Astrocyte (in vitro differentiated cells and primary cell): Measurements from ENCODE around the gene MARK2.

ENCODE experiments used
- EZH2 ChIP-seq: IDR thresholded peaks from 2 replicates; pipeline ENCODE4 v1.6.1; 2012; ENCODE audit warnings: mild to moderate bottlenecking, low read length, inconsistent platforms; ENCODE audit not compliant: insufficient read depth
- TF ChIP-seq, protein P1 (sequence below): IDR thresholded peaks from 2 replicates; pipeline ENCODE4 v1.5.1; 2011; ENCODE audit warnings: low read depth, mild to moderate bottlenecking, inconsistent platforms, low read length, moderate library complexity; ENCODE audit not compliant: insufficient read depth

DNA sequence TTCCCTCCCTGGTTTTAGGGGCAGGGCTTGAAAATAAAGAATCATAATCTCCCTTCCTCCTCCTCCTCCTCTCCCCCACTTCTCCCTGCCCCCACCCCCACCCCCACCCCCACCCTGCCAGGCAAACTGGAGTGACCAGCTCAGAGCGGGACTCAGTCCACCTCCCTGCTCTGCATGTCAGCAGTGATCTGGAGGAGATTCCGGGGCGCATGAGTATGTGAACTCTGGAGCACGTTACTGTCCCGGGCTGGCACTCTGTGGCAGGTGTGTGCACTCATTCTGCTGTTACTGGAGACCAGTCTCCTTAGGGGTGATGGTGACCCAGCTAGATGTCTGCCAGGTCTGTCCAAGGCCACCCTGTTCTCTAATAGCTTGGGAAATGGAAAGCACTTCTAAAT lies 33.9 kb downstream of the MARK2 start:
- TF ChIP-seq, protein P1, sequence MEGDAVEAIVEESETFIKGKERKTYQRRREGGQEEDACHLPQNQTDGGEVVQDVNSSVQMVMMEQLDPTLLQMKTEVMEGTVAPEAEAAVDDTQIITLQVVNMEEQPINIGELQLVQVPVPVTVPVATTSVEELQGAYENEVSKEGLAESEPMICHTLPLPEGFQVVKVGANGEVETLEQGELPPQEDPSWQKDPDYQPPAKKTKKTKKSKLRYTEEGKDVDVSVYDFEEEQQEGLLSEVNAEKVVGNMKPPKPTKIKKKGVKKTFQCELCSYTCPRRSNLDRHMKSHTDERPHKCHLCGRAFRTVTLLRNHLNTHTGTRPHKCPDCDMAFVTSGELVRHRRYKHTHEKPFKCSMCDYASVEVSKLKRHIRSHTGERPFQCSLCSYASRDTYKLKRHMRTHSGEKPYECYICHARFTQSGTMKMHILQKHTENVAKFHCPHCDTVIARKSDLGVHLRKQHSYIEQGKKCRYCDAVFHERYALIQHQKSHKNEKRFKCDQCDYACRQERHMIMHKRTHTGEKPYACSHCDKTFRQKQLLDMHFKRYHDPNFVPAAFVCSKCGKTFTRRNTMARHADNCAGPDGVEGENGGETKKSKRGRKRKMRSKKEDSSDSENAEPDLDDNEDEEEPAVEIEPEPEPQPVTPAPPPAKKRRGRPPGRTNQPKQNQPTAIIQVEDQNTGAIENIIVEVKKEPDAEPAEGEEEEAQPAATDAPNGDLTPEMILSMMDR: no peak
- no peak for TF ChIP-seq EZH2
